GM10266 (cell line): ENCODE data around the gene CDK10.
"Not testable (repeated sequence)": the region's sequence is repeated elsewhere in the genome, so short reads cannot be mapped to it uniquely, and the experiment has no call there.

Experiments used
- DNase-seq: peaks from one replicate; pipeline ENCODE4 v3.0.0; 2012; ENCODE audit errors: extremely low spot score
- CTCF ChIP-seq: IDR thresholded peaks from 2 replicates; pipeline ENCODE4 v1.5.1; 2012; ENCODE audit warnings: mild to moderate bottlenecking, low read depth; ENCODE audit not compliant: control insufficient read depth, insufficient read depth; ENCODE audit errors: missing control alignments

CDK10 gene

DNA sequence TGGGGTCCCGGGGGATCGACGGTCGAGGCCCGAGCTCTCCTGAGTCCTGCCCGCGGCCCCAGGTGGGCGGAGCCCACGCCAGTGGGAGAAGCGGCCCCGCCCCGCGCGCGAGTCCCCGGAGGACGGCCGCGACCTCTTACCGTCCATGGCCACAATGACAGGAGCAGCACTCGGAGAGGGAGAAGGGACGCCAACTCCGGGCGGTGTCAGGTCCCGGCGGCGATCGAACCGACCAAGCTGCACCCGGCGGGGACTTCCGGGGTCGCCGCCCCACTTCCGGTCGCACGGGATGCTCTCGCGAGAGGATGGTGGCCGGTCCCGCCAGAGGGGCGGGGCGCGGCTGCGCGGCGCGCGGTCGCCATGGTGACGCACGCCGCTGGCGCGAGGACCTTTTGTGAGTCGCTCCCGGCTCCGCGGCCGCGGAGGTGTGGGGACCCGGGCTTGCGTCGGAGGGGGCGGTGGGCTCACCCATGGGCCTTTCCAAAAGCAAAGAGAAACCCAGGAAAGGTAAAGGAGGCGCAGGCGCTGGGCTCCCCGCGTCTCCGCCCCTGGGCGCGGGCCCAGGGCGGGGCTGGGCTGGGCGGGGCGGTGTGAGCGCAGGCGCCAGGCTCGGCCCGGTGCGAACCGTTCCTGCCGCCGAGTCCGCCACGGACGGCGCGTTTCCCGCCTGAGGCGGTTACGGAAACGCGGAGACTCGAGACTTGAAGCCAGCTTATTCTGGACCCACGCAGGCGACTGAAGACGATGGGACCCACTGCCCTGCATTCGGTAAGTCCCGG lies 28.9 kb upstream of the CDK10 start, which contains the start of the genes CHMP1A and SPATA33:
CHMP1A (minus strand) TSS at position 267 of the 779 bp plus-strand sequence; CDS start at position 147, 120 bp downstream.
SPATA33 (plus strand) TSS at position 395 of the 779 bp plus-strand sequence; CDS start at position 471, 76 bp downstream.
- peak; percentile 100 for DNase-seq
- no peak for TF ChIP-seq CTCF

DNA sequence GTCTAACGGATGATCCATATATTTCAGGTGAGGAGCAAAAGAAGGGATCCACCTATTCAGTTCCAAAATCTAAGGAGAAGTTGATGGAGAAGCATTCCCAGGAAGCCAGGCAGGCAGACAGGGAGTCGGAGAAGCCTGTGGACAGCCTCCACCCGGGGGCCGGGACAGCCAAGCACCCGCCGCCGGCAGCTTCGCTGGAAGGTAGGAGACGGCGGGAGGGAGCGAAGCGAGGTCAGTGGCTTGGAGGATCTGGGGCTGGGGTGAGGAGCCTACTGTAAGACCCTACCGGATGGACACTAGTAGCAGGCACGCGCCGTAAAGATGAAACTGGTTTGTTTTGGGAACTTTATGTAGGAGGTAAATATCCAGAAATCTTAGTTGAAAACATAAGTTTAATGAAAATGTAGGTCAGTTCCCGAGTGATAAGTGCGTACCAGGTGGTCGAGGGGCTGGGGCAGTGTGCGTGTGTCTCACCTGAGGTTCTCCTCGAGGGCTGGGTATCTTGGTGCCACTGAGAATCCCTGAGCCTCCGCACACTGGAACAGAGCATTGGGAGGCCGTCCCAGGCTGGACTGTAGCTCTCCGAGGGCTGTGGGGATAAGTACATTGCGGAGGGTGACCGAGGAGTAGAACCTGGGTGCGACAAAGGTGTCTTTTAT lies 28.1 kb upstream of the CDK10 start:
- no peak for TF ChIP-seq CTCF

GRCh38 chr16:89660146-89660545 lies 26.3 kb upstream of the CDK10 start:
- TF ChIP-seq CTCF, result no peak
- DNase-seq, result no peak

More for the DNA sequence above, 28.1 kb upstream of the CDK10 start:
- DNase-seq, result no peak

GRCh38 chr16:89661215-89661614 lies 25.3 kb upstream of the CDK10 start:
- TF ChIP-seq CTCF, result no peak
- DNase-seq, result no peak

DNA sequence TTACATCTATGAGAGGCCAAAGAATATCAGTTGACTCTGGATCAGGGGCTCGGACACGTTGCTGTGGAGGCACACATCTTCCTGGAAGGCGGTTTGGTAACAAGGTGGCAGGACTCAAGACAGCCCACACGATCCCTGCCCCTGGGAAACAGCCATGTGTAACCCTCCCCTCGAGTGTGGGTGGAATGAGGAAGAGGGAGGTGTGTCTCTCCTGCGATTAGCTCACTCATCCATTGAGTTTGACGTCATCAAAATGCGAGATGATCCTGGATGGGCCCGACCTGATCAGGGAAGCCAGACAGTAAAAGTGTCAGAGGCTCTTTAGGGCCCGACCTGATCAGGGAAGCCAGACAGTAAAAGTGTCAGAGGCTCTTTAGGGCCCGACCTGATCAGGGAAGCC lies 22.3 kb upstream of the CDK10 start:
- DNase-seq, result not testable (repeated sequence)

- DNase-seq, result not testable (repeated sequence)
Observed at GRCh38 chr16:89667000-89667399, 19.5 kb upstream of the CDK10 start.

- no peak for DNase-seq
- TF ChIP-seq CTCF, result no peak
Observed at GRCh38 chr16:89667633-89668032, 18.9 kb upstream of the CDK10 start.

DNA sequence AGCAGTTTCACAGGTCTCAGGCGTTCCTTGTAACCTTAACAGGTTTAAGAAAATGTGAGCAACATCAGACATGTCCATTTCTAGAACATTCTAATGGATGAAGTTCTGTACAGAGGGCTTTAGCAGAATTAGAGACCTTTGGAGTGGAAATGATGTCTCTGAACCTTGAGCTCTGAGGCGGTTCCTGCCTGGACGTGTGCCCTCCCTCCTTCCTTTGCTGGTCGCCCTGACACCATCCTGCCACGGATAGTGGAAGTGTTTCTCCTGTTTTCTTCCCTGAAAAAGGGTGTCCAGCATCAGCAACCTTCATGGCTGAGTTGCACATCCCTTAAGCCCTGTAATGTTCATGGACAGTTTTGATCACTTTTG lies 17.7 kb upstream of the CDK10 start:
- TF ChIP-seq CTCF, result no peak
- DNase-seq, result no peak
